ENCODE data around the gene PSENEN. TPM values are rescaled to one million over a fixed set of nuclear protein-coding genes. Genes with fewer than 3 reads are reported as not detected.

The PSENEN gene
- total and polyA plus RNA-seq, 7 donors, result 34.7 to 116 (median 41.0) TPM

GRCh38 chr19:35742121-35742724 is 3.2 kb upstream of the PSENEN start, which contains the start of gene IGFLR1:
Gene IGFLR1, minus strand, starts transcription at chr19:35742452. Its CDS starts 1,272 bp downstream, at chr19:35741180.
- TF ChIP-seq CTCF (IDR thresholded peaks at IDR 0.05), result no peak
- H3K27me3 ChIP-seq (ENCODE audit: insufficient read depth in 3 of 3, low read length in 2 of 3), result no peaks in the 10 kb centered on the region
- no peak for ATAC-seq
- H3K4me1 ChIP-seq, result peaks cover 33% of the 10 kb centered on the region
- H3K27ac ChIP-seq, result peak within 1 kb of the TSS; percentile 73
- no peak for DNase-seq
- H3K9me3 ChIP-seq, result no peaks in the 10 kb centered on the region
- H3K4me3 ChIP-seq, result peak within 1 kb of the TSS; percentile 71
- peaks cover 0 to 51% of the 10 kb centered on the region in 2 donors for H3K36me3 ChIP-seq (ENCODE audit: insufficient read depth in 1 of 2, low read depth in 1 of 2)
- WGBS, 3 donors, result 76 to 87% (median 80%) methylated on average over 9 of the region's 9 CpGs
- intact Hi-C loops (cut with DNase I), result no loop called here

GRCh38 chr19:35743640-35744429 is 1.6 kb upstream of the PSENEN start:
- no peak for TF ChIP-seq CTCF (IDR thresholded peaks at IDR 0.05)
- no peak for DNase-seq
- H3K27ac ChIP-seq, result peak overlapping the region; percentile 100

GRCh38 chr19:35744430-35745327 is 772 bp upstream of the PSENEN start:
- ATAC-seq (peak; percentile 73 to 80 (median 76)), DNase-seq (peak; percentile 95 to 97)
- Histone ChIP-seq H3K27ac (peak overlapping the region; percentile 100), H3K36me3 (ENCODE audit: insufficient read depth in 1 of 2, low read depth in 1 of 2) (peaks cover 0 to 30% of the 10 kb centered on the region in 2 donors), H3K27me3 (ENCODE audit: insufficient read depth in 3 of 3, low read length in 2 of 3) (no peaks in the 10 kb centered on the region), H3K4me1 (peaks cover 48% of the 10 kb centered on the region), H3K4me3 (peak overlapping the region; percentile 89), H3K9me3 (no peaks in the 10 kb centered on the region)
- intact Hi-C loops (cut with DNase I), result loop anchor here in 1 of 2 donors (5.0 kb wide), 1 partner anchor 188 kb away; no protein-coding TSS in a partner anchor
- WGBS, 3 donors, result 7% methylated on average over 41 of the region's 41 CpGs
- TF ChIP-seq CTCF (IDR thresholded peaks at IDR 0.05), result peak; percentile 30

More at GRCh38 chr19:35743640-35744429, 1.6 kb upstream of the PSENEN start:
- H3K4me3 ChIP-seq, result peak overlapping the region; percentile 89
- WGBS, 3 donors, result 84 to 87% (median 86%) methylated on average over 19 of the region's 19 CpGs
- peaks cover 0 to 35% of the 10 kb centered on the region in 2 donors for H3K36me3 ChIP-seq (ENCODE audit: insufficient read depth in 1 of 2, low read depth in 1 of 2)
- intact Hi-C loops (cut with DNase I), result no loop called here
- peaks cover 42% of the 10 kb centered on the region for H3K4me1 ChIP-seq
- H3K27me3 ChIP-seq (ENCODE audit: insufficient read depth in 3 of 3, low read length in 2 of 3), result no peaks in the 10 kb centered on the region
- no peak for ATAC-seq
- no peaks in the 10 kb centered on the region for H3K9me3 ChIP-seq

GRCh38 chr19:35746087-35746462 is 624 bp downstream of the PSENEN start:
- TF ChIP-seq CTCF (IDR thresholded peaks at IDR 0.05), result no peak
- H3K4me1 ChIP-seq, result peaks cover 42% of the 10 kb centered on the region
- no peaks in the 10 kb centered on the region for H3K27me3 ChIP-seq (ENCODE audit: insufficient read depth in 3 of 3, low read length in 2 of 3)
- DNase-seq (no peak), ATAC-seq (no peak)
- no peaks in the 10 kb centered on the region for H3K9me3 ChIP-seq
- WGBS, 3 donors, result 1 to 14% (median 14%) methylated on average over 4 of the region's 4 CpGs
- intact Hi-C loops (cut with DNase I), result loop anchor here in 1 of 2 donors (5.0 kb wide), 1 partner anchor 186 kb away; no protein-coding TSS in a partner anchor
- H3K4me3 ChIP-seq, result peak overlapping the region; percentile 89
- H3K27ac ChIP-seq, result peak overlapping the region; percentile 100
- H3K36me3 ChIP-seq (ENCODE audit: insufficient read depth in 1 of 2, low read depth in 1 of 2), result peaks cover 0 to 30% of the 10 kb centered on the region in 2 donors

Measured in psoas muscle (tissue), 8 donors.